ENCODE data around the gene SLC35F1. TPM values are rescaled to one million over a fixed set of nuclear protein-coding genes. Genes with fewer than 3 reads are reported as not detected.

SLC35F1 gene
- total and polyA plus RNA-seq, 2 experiments from 2014 or later: 18.5 to 25.5 TPM

GRCh38 chr6:118326712-118327111, 419.6 kb downstream of the SLC35F1 start:
- H3K4me1 ChIP-seq (ENCODE audit: low read depth): peaks cover 16% of the 10 kb centered on the region
- H3K9me3 ChIP-seq (ENCODE audit: low read depth): no peaks in the 10 kb centered on the region
- H3K27me3 ChIP-seq: no peaks in the 10 kb centered on the region
- no peak for DNase-seq (ENCODE audit: low read depth in 1 of 2, low spot score in 1 of 2)
- no peak overlapping the region for H3K27ac ChIP-seq
- no peaks in the 10 kb centered on the region for H3K36me3 ChIP-seq
- TF ChIP-seq CTCF (IDR thresholded peaks at IDR 0.05; ENCODE audit: low read depth, low read length): no peak
- no peak overlapping the region for H3K4me3 ChIP-seq

GRCh38 chr6:118327237-118327636, 420.2 kb downstream of the SLC35F1 start:
- Histone ChIP-seq H3K27me3 (no peaks in the 10 kb centered on the region), H3K27ac (no peak overlapping the region), H3K9me3 (ENCODE audit: low read depth) (no peaks in the 10 kb centered on the region), H3K4me3 (no peak overlapping the region), H3K36me3 (no peaks in the 10 kb centered on the region), H3K4me1 (ENCODE audit: low read depth) (peaks cover 16% of the 10 kb centered on the region)
- no peak for DNase-seq (ENCODE audit: low read depth in 1 of 2, low spot score in 1 of 2)
- TF ChIP-seq CTCF (IDR thresholded peaks at IDR 0.05; ENCODE audit: low read depth, low read length): no peak

GRCh38 chr6:118333772-118334171, 426.7 kb downstream of the SLC35F1 start:
- no peaks in the 10 kb centered on the region for H3K36me3 ChIP-seq
- no peak for TF ChIP-seq CTCF (IDR thresholded peaks at IDR 0.05; ENCODE audit: low read depth, low read length)
- DNase-seq (ENCODE audit: low read depth in 1 of 2, low spot score in 1 of 2): no peak
- no peak overlapping the region for H3K4me3 ChIP-seq
- no peak overlapping the region for H3K27ac ChIP-seq
- H3K4me1 ChIP-seq (ENCODE audit: low read depth): no peaks in the 10 kb centered on the region
- H3K9me3 ChIP-seq (ENCODE audit: low read depth): no peaks in the 10 kb centered on the region
- H3K27me3 ChIP-seq: no peaks in the 10 kb centered on the region

DNA sequence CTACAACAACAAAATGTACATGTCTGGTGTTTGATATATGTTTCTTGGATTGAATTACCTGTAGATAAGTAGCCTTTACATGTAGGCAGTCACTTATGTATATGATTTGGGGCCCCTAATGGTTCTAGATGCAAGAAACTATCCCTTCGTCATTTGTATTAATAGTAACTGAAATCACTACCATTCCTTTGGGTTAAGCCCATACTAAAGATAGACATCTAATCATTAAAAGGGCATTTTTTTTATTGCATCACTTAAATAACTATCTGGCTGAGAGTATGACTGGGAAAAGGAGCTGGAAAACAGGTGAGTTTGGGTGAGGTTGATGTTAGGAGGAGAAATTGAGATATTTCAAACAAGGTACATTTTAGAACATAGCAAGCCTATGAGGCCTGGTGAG, 427.6 kb downstream of the SLC35F1 start:
- Histone ChIP-seq H3K9me3 (ENCODE audit: low read depth) (no peaks in the 10 kb centered on the region), H3K27me3 (no peaks in the 10 kb centered on the region), H3K27ac (no peak overlapping the region), H3K4me3 (no peak overlapping the region), H3K4me1 (ENCODE audit: low read depth) (no peaks in the 10 kb centered on the region), H3K36me3 (no peaks in the 10 kb centered on the region)
- DNase-seq (ENCODE audit: low read depth in 1 of 2, low spot score in 1 of 2): no peak
- no peak for TF ChIP-seq CTCF (IDR thresholded peaks at IDR 0.05; ENCODE audit: low read depth, low read length)

DNA sequence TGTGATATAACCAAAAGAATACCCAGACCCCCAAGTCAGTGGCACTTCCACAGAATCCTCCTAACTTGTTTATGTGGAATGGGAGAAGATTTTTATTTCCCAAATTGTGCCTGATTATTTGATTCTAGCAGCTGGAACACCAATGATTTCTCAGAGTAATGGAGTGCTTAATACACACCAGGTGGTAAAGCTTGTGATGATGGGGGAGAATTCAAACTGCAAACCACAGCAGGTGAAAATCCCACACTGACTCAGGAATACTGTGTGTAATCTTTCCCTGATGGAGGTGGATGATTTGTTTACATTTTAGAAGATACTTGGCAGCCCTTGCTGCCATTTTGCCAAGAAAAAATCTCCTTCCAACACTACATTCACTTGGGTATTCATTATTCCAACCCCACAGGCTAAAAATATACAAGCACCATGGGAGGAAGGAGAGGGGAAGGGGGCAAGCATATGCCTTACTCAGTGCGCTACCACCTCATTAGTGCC, 428.3 kb downstream of the SLC35F1 start:
- H3K9me3 ChIP-seq (ENCODE audit: low read depth): no peaks in the 10 kb centered on the region
- no peak overlapping the region for H3K4me3 ChIP-seq
- no peak for DNase-seq (ENCODE audit: low read depth in 1 of 2, low spot score in 1 of 2)
- no peaks in the 10 kb centered on the region for H3K27me3 ChIP-seq
- H3K36me3 ChIP-seq: no peaks in the 10 kb centered on the region
- no peaks in the 10 kb centered on the region for H3K4me1 ChIP-seq (ENCODE audit: low read depth)
- TF ChIP-seq CTCF (IDR thresholded peaks at IDR 0.05; ENCODE audit: low read depth, low read length): no peak
- H3K27ac ChIP-seq: no peak overlapping the region

Data from cardiac muscle cell (in vitro differentiated cells and primary cell).